ENCODE results near the gene TEAD2. TPM values are rescaled to one million over a fixed set of nuclear protein-coding genes. Genes with fewer than 3 reads are reported as not detected.

Gene TEAD2
- total RNA-seq, 6 experiments from 2014 or later, result 16.5 to 23.1 (median 20.8) TPM

DNA sequence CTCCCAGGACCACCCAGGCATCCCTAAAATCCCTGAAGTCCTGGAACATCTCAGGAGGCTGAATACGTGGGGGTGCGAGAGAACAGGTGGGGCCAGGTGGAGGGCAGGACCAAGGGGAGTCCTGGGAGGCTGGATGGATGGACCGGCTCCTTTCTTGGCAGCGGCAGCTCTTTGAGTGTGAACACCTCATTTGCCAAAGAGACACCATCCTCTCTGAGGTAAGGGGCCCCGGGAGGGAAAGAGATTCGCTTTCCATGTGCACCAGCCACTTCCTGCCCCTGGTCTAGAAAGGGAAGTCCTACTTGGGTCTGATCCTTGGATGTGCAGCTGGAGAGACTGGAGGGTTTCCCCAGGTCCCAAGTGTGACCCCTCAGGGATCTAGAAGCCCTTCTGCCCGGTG lies 44.9 kb upstream of the TEAD2 start:
- TF ChIP-seq, protein P1, sequence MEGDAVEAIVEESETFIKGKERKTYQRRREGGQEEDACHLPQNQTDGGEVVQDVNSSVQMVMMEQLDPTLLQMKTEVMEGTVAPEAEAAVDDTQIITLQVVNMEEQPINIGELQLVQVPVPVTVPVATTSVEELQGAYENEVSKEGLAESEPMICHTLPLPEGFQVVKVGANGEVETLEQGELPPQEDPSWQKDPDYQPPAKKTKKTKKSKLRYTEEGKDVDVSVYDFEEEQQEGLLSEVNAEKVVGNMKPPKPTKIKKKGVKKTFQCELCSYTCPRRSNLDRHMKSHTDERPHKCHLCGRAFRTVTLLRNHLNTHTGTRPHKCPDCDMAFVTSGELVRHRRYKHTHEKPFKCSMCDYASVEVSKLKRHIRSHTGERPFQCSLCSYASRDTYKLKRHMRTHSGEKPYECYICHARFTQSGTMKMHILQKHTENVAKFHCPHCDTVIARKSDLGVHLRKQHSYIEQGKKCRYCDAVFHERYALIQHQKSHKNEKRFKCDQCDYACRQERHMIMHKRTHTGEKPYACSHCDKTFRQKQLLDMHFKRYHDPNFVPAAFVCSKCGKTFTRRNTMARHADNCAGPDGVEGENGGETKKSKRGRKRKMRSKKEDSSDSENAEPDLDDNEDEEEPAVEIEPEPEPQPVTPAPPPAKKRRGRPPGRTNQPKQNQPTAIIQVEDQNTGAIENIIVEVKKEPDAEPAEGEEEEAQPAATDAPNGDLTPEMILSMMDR (IDR thresholded peaks at IDR 0.05), result no peak
- H3K36me3 Mint-ChIP-seq (ENCODE audit: low read depth), result no peaks in the 10 kb centered on the region
- peaks cover 38% of the 10 kb centered on the region for H3K27me3 Mint-ChIP-seq (ENCODE audit: insufficient read depth)
- DNase-seq, result no peak
- H3K9me3 Mint-ChIP-seq, result no peaks in the 10 kb centered on the region
- no peak overlapping the region for H3K4me3 Mint-ChIP-seq
- 0 out of 2 replicates have a peak, but pooled peaks cover 5% of the 10 kb centered on the region for H3K4me1 Mint-ChIP-seq (ENCODE audit: low read depth)
- no peak overlapping the region for H3K27ac Mint-ChIP-seq

DNA sequence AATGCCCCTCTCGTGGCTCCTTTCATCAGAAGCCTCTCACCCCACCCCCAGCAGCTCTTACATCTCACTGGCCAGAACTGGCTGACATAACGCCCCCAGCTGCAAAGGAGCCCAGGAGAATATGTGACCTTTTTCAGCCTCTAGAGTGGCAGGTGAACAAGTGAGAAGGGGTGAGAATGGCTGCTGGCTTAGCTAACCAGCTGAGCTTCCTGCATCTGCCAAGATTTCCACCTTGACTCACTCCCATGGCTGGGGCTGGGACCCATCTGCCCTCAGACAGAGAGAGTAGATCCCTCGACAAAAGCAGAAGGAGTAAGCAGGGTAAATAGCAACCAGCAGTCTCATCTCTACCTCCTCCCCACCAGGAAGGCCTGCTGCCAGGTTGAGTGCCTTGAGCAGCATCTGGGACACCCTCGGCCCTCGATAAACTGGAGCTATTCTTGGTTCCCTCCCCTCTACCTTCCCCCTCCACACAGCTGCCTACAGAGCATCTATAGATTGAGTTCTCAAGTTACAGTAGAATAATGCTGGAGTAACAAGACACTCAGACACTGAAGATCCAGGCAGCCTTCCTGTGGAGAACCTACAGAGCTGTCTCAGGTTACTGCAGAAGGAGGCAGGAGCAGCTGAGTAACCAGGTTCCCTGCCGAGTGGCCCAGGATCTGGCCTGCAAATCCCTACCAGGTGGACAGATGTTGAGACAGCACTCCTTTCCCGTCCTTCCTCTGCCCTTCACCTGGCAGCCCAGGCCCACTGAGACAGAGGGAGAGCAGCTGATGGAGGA lies 41.4 kb upstream of the TEAD2 start:
- no peak overlapping the region for H3K27ac Mint-ChIP-seq
- H3K9me3 Mint-ChIP-seq, result no peaks in the 10 kb centered on the region
- no peak overlapping the region for H3K4me3 Mint-ChIP-seq
- no peak for DNase-seq
- H3K4me1 Mint-ChIP-seq (ENCODE audit: low read depth), result 0 out of 2 replicates have a peak, but pooled peaks cover 1% of the 10 kb centered on the region
- H3K36me3 Mint-ChIP-seq (ENCODE audit: low read depth), result no peaks in the 10 kb centered on the region
- TF ChIP-seq, protein P1 (IDR thresholded peaks at IDR 0.05), result no peak
- H3K27me3 Mint-ChIP-seq (ENCODE audit: insufficient read depth), result peaks cover 44% of the 10 kb centered on the region

DNA sequence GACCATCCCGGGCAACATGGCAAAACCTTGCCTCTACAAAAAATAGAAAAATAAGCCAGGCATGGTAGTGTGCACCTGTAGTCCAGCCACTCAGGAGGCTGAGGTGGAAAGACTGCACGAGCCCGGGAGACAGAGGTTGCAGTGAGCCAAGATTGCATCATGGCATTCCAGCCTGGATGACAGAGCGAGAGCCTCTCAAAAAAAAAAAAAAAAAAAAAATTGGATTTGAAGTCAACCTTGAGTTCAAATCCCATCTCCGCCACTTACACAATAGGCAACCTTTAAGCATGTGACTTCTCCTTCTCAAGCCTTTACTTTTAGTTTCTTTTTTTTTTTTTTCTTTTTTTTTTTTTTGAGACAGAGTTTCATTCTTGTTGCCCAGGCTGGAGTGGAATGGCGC lies 37.8 kb upstream of the TEAD2 start:
- no peak overlapping the region for H3K4me3 Mint-ChIP-seq
- no peak for DNase-seq

DNA sequence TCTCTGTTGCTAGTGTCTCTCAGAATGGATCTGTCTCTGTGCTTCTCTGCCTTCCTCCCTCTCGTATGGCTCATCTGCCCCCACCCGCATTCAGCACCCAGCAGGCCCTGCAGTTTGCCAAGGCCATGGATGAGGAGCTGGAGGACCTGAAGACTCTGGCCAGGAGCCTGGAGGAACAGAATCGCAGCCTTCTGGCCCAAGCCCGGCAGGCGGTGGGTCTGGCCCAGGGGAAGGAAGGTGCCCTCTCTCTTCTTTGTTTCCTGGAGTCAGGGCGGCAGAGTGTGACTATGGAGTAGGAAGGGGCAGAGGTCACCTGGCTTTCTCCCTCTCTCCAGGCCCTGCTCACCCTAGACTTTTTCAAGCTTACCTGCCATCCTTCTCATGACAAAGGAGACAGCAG lies 36.7 kb upstream of the TEAD2 start:
- TF ChIP-seq, protein P1 (IDR thresholded peaks at IDR 0.05), result no peak
- Mint-ChIP-seq H3K27ac (no peak overlapping the region), H3K9me3 (no peaks in the 10 kb centered on the region), H3K4me3 (no peak overlapping the region), H3K36me3 (ENCODE audit: low read depth) (no peaks in the 10 kb centered on the region), H3K27me3 (ENCODE audit: insufficient read depth) (peaks cover 28% of the 10 kb centered on the region), H3K4me1 (ENCODE audit: low read depth) (no peaks in the 10 kb centered on the region)
- DNase-seq, result no peak

More for the DNA sequence above, 37.8 kb upstream of the TEAD2 start:
- Mint-ChIP-seq H3K27me3 (ENCODE audit: insufficient read depth) (peaks cover 29% of the 10 kb centered on the region), H3K4me1 (ENCODE audit: low read depth) (no peaks in the 10 kb centered on the region), H3K9me3 (no peaks in the 10 kb centered on the region), H3K27ac (no peak overlapping the region), H3K36me3 (ENCODE audit: low read depth) (no peaks in the 10 kb centered on the region)
- TF ChIP-seq, protein P1 (IDR thresholded peaks at IDR 0.05), result no peak

DNA sequence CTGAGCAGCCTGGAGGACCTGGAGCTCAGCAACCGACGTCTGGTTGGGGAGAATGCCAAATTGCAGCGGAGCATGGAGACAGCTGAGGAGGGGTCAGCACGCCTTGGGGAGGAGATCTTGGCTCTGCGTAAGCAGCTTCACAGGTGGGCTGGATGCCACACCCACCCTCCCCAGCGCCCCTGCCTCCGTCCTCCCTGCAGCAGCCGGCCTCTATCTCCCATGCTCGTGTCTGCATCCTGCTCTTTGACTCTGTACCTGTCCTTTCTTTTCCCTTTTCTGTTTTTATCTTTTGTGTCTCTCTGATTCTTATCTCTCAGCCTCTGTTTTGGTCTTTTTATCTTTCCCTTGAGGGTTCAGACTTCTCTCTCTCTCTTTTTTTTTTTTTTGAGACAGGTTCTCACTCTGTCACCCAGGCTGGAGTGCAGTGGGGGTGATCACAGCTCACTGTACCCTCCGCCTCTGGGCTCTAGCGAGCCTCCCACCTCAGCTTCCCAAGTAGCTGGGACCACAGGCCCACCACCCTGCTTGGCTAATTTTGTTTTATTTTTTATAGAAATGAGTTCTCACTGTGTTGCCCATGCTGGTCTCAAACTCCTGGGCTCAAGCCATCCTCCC lies 35.9 kb upstream of the TEAD2 start:
- TF ChIP-seq, protein P1 (IDR thresholded peaks at IDR 0.05), result no peak
- Mint-ChIP-seq H3K27ac (no peak overlapping the region), H3K36me3 (ENCODE audit: low read depth) (no peaks in the 10 kb centered on the region), H3K4me1 (ENCODE audit: low read depth) (no peaks in the 10 kb centered on the region), H3K4me3 (no peak overlapping the region), H3K27me3 (ENCODE audit: insufficient read depth) (peaks cover 26% of the 10 kb centered on the region), H3K9me3 (no peaks in the 10 kb centered on the region)
- DNase-seq, result no peak
